OCI-LY3 (cell line): Measurements from ENCODE around the gene ROPN1L.

ENCODE experiments used
- EZH2phosphoT487 ChIP-seq: fragments of 200-600 bp; shearing (Covaris generic); IDR thresholded peaks from 2 replicates; pipeline ENCODE4 v1.6.1; 2018; ENCODE audit warnings: antibody characterized with exemption, mixed run types, low read depth
- TF ChIP-seq, protein P1 (sequence below): fragments of 200-600, 300-600 bp; sonication (generic); IDR thresholded peaks from 2 replicates; pipeline ENCODE4 v1.5.1; 2014; ENCODE audit warnings: antibody characterized with exemption, low read length, low read depth

DNA sequence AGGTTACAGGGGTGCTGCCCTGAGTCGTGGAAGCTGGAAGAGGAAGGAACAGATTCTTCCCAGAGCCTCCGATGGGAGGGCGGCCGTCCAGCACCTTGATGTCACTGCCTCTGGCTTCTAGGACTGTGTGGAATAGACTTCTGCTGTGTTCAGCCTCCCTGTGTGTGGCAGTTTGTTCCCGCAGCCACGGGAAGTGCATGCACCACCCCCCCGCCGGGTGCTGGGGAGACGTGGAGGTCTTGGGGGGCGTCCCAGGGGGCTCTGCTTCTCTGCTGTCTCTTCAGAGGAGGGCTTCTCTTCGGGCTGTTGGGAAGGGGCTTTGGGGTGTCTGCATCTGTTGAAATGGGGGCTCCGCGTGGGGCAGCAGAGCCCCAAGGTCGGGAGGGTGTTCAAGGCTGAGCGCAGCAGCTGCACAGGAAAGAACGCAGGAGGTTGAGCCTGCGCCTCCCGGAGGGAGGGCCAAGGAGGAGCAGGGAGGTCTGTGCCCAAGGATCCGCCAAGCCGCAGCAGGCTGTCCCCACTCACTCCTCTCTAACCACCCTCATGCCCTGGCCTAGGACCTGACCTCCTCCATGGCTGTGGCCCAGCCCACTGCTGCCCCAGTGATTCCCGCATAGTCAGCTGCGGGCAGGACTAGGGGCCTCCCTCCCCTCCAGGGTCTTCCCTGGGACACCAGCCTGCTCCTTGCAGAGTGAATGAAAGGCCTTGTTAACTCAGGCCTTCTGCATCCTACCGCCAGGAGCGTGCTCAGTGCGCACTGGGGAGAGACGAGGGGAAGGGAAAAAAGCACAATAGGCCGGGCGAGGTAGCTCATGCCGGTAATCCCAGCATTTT, 45.0 kb downstream of the ROPN1L start:
- TF ChIP-seq, protein P1, sequence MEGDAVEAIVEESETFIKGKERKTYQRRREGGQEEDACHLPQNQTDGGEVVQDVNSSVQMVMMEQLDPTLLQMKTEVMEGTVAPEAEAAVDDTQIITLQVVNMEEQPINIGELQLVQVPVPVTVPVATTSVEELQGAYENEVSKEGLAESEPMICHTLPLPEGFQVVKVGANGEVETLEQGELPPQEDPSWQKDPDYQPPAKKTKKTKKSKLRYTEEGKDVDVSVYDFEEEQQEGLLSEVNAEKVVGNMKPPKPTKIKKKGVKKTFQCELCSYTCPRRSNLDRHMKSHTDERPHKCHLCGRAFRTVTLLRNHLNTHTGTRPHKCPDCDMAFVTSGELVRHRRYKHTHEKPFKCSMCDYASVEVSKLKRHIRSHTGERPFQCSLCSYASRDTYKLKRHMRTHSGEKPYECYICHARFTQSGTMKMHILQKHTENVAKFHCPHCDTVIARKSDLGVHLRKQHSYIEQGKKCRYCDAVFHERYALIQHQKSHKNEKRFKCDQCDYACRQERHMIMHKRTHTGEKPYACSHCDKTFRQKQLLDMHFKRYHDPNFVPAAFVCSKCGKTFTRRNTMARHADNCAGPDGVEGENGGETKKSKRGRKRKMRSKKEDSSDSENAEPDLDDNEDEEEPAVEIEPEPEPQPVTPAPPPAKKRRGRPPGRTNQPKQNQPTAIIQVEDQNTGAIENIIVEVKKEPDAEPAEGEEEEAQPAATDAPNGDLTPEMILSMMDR, result no peak
- no peak for TF ChIP-seq EZH2phosphoT487
